Fibroblast of skin of left biceps (primary cell): ENCODE data around the gene PRM3.

Experiments
- DNase-seq, 2 experiments: peaks; one replicate each; pipeline ENCODE4 v3.0.0-alpha.2; 2013; ENCODE audit warnings: low read depth in 2 of 2

PRM3 gene

DNA sequence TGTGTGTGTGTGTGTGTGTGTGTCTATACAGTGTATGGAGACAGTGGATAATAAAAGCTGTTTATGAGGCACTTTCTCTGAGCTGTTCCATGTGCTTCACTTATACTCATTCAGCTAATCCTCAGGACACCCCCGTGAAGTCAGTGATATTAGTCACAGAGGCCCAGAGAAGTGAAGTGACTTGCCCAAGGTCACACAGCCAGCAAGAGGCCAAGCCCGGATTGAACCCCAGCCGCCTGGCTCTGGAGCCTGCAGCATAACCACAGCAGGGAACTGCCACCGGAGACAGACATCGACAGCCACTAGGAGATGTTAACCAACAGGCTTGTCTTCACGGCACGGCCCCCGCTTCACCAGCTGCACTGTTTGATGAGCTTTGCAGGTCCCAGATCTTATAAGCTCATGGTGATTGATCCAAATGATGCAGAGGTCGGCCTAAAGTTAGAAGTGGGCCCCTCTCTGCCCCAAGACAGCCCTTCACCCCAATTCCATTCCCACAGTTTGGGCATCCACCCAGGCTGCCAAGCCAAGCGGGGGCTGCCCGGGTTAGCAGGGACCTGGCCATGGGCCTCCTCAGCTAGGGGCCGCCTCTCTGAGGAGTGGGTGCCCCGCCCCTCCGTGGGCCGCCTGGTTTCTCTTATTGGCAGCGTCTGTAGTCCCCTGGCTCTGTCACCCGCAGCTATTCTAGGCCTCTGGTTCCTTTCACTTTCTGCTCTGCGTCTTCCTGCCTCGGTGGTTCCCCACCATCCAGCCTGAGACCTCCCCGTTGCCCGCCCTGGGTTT lies 48.3 kb downstream of the PRM3 start:
- DNase-seq, result no peak

- DNase-seq, result no peak
Measured at GRCh38 chr16:11224096-11224893, 49.1 kb downstream of the PRM3 start.
